ENCODE results near the gene APH1A.
"Not testable (repeated sequence)": the region's sequence is repeated elsewhere in the genome, so short reads cannot be mapped to it uniquely, and the experiment has no call there.

Gene APH1A

DNA sequence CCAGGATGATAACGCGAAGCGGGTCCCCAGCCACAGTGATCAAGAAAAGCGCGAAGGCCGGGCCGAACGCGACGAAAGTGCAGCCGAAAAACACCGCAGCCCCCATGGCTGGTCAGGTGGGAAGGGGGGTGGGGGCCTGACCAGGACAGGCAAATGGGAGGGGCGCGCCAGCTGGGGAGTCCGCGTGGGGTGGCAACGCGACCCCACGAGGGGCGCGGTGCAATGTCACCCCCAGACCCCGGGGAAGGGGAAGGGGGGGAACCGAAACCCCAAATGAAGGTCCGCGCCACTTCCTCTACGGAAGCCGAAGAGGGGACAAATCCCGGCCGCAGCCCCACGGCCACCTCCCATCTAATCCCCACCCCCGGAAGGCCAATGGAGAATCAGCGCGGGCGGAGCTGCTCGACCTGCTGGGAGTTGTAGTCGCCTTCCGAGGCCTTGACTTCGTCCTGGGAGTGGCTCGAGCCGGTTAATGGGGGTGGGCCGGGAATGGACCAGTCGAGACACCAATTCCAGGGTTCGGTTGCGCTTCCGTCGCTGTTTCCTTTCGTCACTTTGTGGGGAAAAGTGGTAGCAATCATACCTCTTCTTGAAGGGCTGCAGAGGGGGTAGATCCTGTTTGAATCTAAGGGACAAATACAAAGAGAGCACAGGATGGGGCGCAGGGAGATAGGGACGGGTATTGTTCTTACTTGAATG, at the start of gene APH1A:
APH1A (minus strand) TSS at position 312 of the 699 bp plus-strand sequence; CDS start at position 106, 206 bp downstream.
- peak; percentile 89 for DNase-seq (ENCODE audit: low read depth)
- TF ChIP-seq, protein P1, sequence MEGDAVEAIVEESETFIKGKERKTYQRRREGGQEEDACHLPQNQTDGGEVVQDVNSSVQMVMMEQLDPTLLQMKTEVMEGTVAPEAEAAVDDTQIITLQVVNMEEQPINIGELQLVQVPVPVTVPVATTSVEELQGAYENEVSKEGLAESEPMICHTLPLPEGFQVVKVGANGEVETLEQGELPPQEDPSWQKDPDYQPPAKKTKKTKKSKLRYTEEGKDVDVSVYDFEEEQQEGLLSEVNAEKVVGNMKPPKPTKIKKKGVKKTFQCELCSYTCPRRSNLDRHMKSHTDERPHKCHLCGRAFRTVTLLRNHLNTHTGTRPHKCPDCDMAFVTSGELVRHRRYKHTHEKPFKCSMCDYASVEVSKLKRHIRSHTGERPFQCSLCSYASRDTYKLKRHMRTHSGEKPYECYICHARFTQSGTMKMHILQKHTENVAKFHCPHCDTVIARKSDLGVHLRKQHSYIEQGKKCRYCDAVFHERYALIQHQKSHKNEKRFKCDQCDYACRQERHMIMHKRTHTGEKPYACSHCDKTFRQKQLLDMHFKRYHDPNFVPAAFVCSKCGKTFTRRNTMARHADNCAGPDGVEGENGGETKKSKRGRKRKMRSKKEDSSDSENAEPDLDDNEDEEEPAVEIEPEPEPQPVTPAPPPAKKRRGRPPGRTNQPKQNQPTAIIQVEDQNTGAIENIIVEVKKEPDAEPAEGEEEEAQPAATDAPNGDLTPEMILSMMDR (conservative IDR thresholded peaks at IDR 0.05; ENCODE audit: low read depth, low read length): no peak
- peak within 1 kb of the TSS; percentile 94 for H3K4me3 ChIP-seq (ENCODE audit: low read length)

DNA sequence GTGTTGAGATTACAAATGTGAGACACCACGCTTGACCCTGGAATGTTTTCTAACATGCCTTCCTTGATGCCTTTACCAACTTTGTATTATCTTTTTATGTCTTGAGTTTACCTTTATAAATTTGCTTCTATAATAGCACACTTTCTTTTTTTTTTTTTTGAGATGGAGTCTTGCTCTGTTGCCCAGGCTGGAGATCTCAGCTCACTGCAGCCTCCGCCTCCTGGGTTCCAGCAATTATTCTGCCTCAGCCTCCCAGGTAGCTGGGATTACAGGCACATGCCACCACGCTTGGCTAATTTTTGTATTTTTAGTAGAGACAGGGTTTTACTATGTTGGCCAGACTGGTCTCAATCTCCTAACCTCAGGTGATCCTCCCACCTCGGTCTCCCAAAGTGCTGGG, 45.9 kb upstream of the APH1A start:
- DNase-seq (ENCODE audit: low read depth); H3K4me3 ChIP-seq (ENCODE audit: low read length): not testable (repeated sequence)

DNA sequence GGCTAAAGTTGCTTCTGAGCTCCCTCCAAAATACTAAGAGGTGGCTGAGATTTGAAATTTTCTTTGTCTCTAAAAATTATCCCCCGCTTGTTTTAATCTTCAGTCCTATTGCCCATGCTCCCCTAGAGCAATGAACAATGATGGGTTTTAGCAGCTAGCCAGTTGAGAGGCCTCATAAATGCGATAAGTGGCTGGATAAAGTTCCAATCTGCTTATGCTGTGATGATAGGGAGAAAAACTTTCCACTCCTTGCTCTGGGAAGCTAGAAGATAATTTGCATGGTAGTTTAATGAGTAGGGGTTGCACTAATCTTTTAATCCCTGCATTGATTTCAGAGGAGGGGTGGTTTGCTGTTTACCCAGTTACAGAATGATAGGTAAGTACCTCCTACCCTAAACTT, 42.9 kb upstream of the APH1A start:
- no peak for DNase-seq (ENCODE audit: low read depth)
- TF ChIP-seq, protein P1 (conservative IDR thresholded peaks at IDR 0.05; ENCODE audit: low read depth, low read length): no peak
- no peak overlapping the region for H3K4me3 ChIP-seq (ENCODE audit: low read length)

DNA sequence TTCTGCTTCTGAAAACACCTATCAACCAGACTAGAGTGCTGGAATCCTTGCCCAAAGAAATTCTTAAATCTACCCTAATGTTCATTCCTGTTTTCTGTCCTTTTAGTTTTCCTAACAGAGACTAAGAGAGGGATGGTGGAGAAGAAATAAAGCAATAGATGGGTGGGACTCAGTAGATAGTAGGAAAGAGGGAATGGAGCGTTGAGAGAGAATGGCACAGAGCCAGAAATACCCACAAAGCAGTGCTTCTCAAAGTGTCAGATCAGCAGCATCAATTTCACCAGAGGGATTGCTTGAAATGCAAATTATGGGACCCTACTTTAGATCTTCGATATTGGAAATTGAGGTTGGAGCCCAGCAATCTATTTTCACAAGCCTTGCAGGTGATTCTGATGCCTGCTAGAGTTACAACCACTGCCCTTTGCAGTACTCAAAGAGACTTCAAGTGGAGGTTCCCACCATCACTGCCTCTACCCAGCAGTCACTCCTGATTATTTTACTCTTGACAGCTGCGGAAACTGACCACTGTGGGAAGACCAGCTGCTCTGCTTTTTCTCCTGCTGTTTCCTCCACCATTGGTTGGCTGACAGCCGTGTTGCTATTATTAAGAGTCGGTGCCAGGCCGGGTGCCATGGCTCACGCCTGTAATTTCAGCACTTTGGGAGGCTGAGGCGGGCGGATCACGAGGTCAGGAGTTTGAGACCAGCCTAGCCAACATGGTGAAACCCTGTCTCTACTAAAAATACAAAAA, 41.1 kb upstream of the APH1A start:
- TF ChIP-seq, protein P1 (conservative IDR thresholded peaks at IDR 0.05; ENCODE audit: low read depth, low read length): no peak
- DNase-seq (ENCODE audit: low read depth): no peak
- no peak overlapping the region for H3K4me3 ChIP-seq (ENCODE audit: low read length)

DNA sequence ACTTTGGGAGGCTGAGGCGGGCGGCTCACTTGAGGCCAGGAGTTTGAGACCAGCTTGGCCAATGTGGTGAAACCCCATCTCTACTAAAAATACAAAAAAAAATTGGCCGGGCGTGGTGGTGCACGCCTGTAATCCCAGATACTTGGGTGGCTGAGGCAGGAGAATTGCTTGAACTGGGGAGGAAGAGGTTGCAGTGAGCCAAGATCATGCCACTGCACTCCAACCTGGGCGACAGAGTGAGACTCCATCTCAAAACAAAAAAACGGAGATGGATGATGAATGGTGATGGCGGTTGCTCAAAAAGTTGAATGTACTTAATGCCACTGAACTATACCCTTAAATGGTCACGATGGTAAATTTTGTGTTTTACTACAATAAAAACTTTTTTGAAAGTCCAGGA, 39.8 kb upstream of the APH1A start:
- not testable (repeated sequence) for DNase-seq (ENCODE audit: low read depth); H3K4me3 ChIP-seq (ENCODE audit: low read length)

DNA sequence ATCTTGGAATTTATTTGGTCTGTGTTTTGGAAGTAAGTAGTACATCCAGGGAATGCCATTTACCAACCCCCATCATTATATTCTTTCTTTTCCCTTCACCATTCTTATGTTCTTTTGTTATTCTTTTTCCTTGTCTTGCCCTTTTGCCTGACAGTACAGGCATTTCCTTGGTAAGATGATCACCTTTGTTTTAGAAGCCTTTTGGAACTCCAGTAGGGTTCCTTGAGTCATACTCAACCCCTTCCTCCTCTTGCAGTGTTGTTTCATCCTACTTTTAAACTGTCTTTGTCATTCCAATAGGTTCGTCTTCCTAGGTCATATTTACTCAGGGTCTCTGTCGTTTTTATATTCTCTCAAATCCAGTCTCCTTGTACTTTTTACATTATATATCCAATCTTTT, 34.1 kb upstream of the APH1A start:
- no peak for DNase-seq (ENCODE audit: low read depth)
- TF ChIP-seq, protein P1 (conservative IDR thresholded peaks at IDR 0.05; ENCODE audit: low read depth, low read length): no peak
- H3K4me3 ChIP-seq (ENCODE audit: low read length): no peak overlapping the region

DNA sequence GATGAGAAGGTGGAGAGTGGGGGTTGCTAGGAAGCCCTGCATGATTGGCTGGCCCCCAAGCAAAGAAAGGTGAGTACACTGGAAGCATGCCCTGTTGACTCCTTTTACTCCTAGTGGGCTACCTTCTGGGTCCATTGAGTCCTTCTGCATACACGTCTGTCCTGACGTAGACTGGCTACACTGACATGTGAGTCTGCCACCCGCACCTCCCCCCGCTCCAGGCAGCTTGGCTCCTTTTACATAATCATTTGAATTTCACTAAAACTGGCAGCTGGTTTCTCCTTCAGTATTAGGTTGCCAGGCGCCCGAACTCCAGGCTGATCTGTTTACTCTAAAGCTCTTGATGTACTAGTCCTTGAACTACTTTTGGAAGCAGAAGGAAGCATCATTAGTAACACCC, 33.5 kb upstream of the APH1A start:
- TF ChIP-seq, protein P1 (conservative IDR thresholded peaks at IDR 0.05; ENCODE audit: low read depth, low read length): no peak
- no peak for DNase-seq (ENCODE audit: low read depth)
- H3K4me3 ChIP-seq (ENCODE audit: low read length): no peak overlapping the region

DNA sequence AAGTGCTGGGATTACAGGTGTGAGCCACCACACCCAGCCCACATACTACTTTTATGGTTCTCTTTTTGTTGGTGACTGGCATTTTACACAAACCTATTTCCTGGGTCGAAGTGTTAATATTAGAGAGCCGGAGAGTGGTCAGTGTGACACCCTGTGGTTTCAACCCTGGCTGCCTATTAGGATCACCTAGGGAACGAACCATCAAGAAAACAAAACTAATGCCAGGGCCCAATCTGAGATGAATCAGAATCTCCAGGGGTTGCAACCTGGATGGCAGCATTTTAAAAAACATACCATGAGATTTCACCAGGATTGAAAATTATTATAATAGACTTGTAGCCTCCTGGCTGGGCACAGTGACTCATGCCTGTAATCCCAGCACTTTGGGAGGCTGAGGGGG, 30.9 kb upstream of the APH1A start:
- TF ChIP-seq, protein P1 (conservative IDR thresholded peaks at IDR 0.05; ENCODE audit: low read depth, low read length): no peak
- no peak for DNase-seq (ENCODE audit: low read depth)

More for the DNA sequence above, 30.9 kb upstream of the APH1A start:
- no peak overlapping the region for H3K4me3 ChIP-seq (ENCODE audit: low read length)

Data from retinal pigment epithelial cell (primary cell).